ENCODE results near the gene BRF1.
A peak's percentile ranks its signal among the peaks of the same experiment; 100 is the strongest.
"Not testable (repeated sequence)": the region's sequence is repeated elsewhere in the genome, so short reads cannot be mapped to it uniquely, and the experiment has no call there.

The BRF1 gene

DNA sequence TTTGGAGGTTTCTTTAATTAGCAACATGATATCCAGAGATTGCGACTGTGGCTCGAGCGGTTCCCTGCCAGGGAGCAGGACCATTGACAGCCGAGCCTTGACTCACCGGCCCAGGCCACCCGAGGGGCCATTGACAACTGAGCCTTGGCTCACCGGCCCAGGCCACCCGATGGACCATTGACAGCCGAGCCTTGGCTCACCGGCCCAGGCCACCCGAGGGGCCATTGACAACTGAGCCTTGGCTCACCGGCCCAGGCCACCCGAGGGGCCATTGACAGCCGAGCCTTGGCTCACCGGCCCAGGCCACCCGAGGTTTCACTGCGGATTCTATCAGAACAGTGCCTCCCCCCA, 26.9 kb upstream of the BRF1 start:
- H2BK5ac ChIP-seq (ENCODE audit: low read depth, low read length, poor library complexity, severe bottlenecking); DNase-seq; H3K4ac ChIP-seq (ENCODE audit: low read depth in 1 of 2, low read length in 2 of 2); H3K27ac ChIP-seq (ENCODE audit: low read length, poor library complexity, severe bottlenecking); H2AK5ac ChIP-seq (ENCODE audit: low read length, severe bottlenecking); H4K8ac ChIP-seq (ENCODE audit: low read length); H3K4me3 ChIP-seq (ENCODE audit: insufficient read depth in 1 of 2, low read depth in 1 of 2, low read length in 2 of 2); H2BK15ac ChIP-seq (ENCODE audit: low read depth, poor library complexity, severe bottlenecking); H3K27me3 ChIP-seq (ENCODE audit: control insufficient read depth in 1 of 2, insufficient read depth in 1 of 2, low read length in 2 of 2); H2BK120ac ChIP-seq (ENCODE audit: low read depth, low read length); H3K18ac ChIP-seq (ENCODE audit: low read depth in 1 of 2, low read length in 2 of 2); H4K91ac ChIP-seq (ENCODE audit: low read length); H3K4me2 ChIP-seq (ENCODE audit: low read length, poor library complexity, severe bottlenecking); H3K23ac ChIP-seq (ENCODE audit: low read length in 2 of 2); H2AFZ ChIP-seq (ENCODE audit: low read depth, low read length); H3K9me3 ChIP-seq (ENCODE audit: control insufficient read depth, low read length); H2BK12ac ChIP-seq (ENCODE audit: low read length in 2 of 2); H3K9ac ChIP-seq (ENCODE audit: low read length); H3K14ac ChIP-seq (ENCODE audit: low read length in 2 of 2): not testable (repeated sequence)
- peaks cover 0 to 42% of the 10 kb centered on the region in 2 experiments for H3K36me3 ChIP-seq (ENCODE audit: control insufficient read depth in 1 of 2, insufficient read depth in 2 of 2, low read depth in 1 of 2, low read length in 2 of 2)
- 78% methylated on average over 17 of the region's 17 CpGs for WGBS
- peaks cover 47% of the 10 kb centered on the region for H3K4me1 ChIP-seq (ENCODE audit: control insufficient read depth, insufficient read depth, low read depth, low read length)
- H3K79me1 ChIP-seq (replicated peaks; ENCODE audit: low read length, poor library complexity, severe bottlenecking), result peaks cover 66% of the 10 kb centered on the region

DNA sequence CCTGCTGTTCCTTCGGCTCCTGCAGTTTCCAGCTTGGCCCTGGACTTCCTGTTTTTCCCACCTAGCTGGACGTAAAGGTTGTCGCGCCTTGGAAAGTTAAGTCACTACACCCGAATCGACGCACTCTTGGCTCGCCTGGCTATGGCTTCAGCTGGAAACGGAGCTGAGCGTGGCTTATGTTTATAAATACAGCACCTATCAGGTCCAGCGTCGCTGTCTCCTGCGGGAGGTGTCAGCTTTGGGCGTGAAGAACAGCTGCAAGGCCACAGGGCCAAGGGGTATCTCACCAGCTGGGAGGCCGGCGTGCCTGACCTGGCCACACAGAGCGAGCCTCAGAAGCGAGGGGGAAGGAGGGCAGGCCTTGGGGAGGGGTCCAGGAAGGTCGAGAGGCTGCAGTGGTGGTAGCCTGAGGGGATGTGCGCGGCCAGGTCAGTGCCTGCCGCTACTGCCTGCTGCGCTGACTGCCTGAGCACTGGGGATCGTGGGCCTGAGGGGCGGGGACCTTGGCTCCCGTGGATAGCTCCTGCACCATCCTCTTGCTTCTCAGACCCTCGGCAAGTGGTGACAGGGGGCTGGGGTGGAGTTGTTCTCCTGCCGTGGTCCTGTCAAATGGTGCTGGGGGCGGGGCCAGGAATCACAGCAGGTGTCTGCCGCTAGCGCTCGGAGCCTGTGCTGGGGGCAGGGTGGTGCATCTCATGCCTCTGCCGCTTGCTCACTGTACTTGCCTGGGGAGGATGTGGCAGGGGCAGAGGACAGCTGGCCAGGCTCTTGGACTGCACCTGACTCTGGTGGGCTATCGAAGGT, 26.3 kb upstream of the BRF1 start:
- H3K4ac ChIP-seq (ENCODE audit: low read depth in 1 of 2, low read length in 2 of 2), result no peak overlapping the region
- H2AK5ac ChIP-seq (ENCODE audit: low read length, severe bottlenecking), result no peak overlapping the region
- no peak overlapping the region for H3K14ac ChIP-seq (ENCODE audit: low read length in 2 of 2)
- no peaks in the 10 kb centered on the region for H3K9me3 ChIP-seq (ENCODE audit: control insufficient read depth, low read length)
- no peak overlapping the region for H3K4me3 ChIP-seq (ENCODE audit: insufficient read depth in 1 of 2, low read depth in 1 of 2, low read length in 2 of 2)
- no peak overlapping the region for H4K91ac ChIP-seq (ENCODE audit: low read length)
- H3K4me2 ChIP-seq (ENCODE audit: low read length, poor library complexity, severe bottlenecking), result no peak overlapping the region
- peaks cover 0 to 42% of the 10 kb centered on the region in 2 experiments for H3K36me3 ChIP-seq (ENCODE audit: control insufficient read depth in 1 of 2, insufficient read depth in 2 of 2, low read depth in 1 of 2, low read length in 2 of 2)
- no peak overlapping the region for H2BK120ac ChIP-seq (ENCODE audit: low read depth, low read length)
- no peak overlapping the region for H4K8ac ChIP-seq (ENCODE audit: low read length)
- H2AFZ ChIP-seq (ENCODE audit: low read depth, low read length), result no peak overlapping the region
- peaks cover 45% of the 10 kb centered on the region for H3K4me1 ChIP-seq (ENCODE audit: control insufficient read depth, insufficient read depth, low read depth, low read length)
- no peak overlapping the region for H3K9ac ChIP-seq (ENCODE audit: low read length)
- no peak overlapping the region for H2BK5ac ChIP-seq (ENCODE audit: low read depth, low read length, poor library complexity, severe bottlenecking)
- 73% methylated on average over 34 of the region's 34 CpGs for WGBS
- H2BK15ac ChIP-seq (ENCODE audit: low read depth, poor library complexity, severe bottlenecking), result no peak overlapping the region
- DNase-seq, result no peak
- no peak overlapping the region for H3K18ac ChIP-seq (ENCODE audit: low read depth in 1 of 2, low read length in 2 of 2)
- H3K79me1 ChIP-seq (replicated peaks; ENCODE audit: low read length, poor library complexity, severe bottlenecking), result peaks cover 62% of the 10 kb centered on the region
- H2BK12ac ChIP-seq (ENCODE audit: low read length in 2 of 2), result no peak overlapping the region
- no peak overlapping the region for H3K27ac ChIP-seq (ENCODE audit: low read length, poor library complexity, severe bottlenecking)
- H3K27me3 ChIP-seq (ENCODE audit: control insufficient read depth in 1 of 2, insufficient read depth in 1 of 2, low read length in 2 of 2), result no peaks in the 10 kb centered on the region
- no peak overlapping the region for H3K23ac ChIP-seq (ENCODE audit: low read length in 2 of 2)

DNA sequence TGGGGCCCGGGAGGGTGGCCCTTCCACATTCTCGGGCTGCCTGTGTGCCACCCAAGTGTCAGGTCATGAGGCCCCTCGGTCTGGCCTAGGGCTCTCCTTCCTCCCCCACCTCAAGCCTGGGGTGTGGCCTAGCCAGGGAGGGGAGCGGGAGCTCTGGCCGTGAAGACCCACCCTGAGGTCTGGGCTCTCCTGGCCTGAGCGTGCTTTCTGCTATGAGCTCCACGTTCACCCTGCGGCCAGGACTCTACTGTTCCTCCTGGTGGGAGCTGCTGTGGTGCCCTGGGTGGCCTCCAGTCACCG, 25.7 kb upstream of the BRF1 start:
- Histone ChIP-seq H2BK15ac (ENCODE audit: low read depth, poor library complexity, severe bottlenecking) (no peak overlapping the region), H2AFZ (ENCODE audit: low read depth, low read length) (no peak overlapping the region), H3K27me3 (ENCODE audit: control insufficient read depth in 1 of 2, insufficient read depth in 1 of 2, low read length in 2 of 2) (no peaks in the 10 kb centered on the region), H3K4me1 (ENCODE audit: control insufficient read depth, insufficient read depth, low read depth, low read length) (peaks cover 45% of the 10 kb centered on the region), H3K27ac (ENCODE audit: low read length, poor library complexity, severe bottlenecking) (no peak overlapping the region), H2BK12ac (ENCODE audit: low read length in 2 of 2) (no peak overlapping the region), H2BK5ac (ENCODE audit: low read depth, low read length, poor library complexity, severe bottlenecking) (no peak overlapping the region), H3K18ac (ENCODE audit: low read depth in 1 of 2, low read length in 2 of 2) (no peak overlapping the region), H3K4me3 (ENCODE audit: insufficient read depth in 1 of 2, low read depth in 1 of 2, low read length in 2 of 2) (no peak overlapping the region), H3K79me1 (replicated peaks; ENCODE audit: low read length, poor library complexity, severe bottlenecking) (peaks cover 61% of the 10 kb centered on the region), H3K14ac (ENCODE audit: low read length in 2 of 2) (no peak overlapping the region), H4K91ac (ENCODE audit: low read length) (no peak overlapping the region), H3K23ac (ENCODE audit: low read length in 2 of 2) (no peak overlapping the region), H3K36me3 (ENCODE audit: control insufficient read depth in 1 of 2, insufficient read depth in 2 of 2, low read depth in 1 of 2, low read length in 2 of 2) (peaks cover 0 to 42% of the 10 kb centered on the region in 2 experiments), H2BK120ac (ENCODE audit: low read depth, low read length) (no peak overlapping the region), H3K9me3 (ENCODE audit: control insufficient read depth, low read length) (no peaks in the 10 kb centered on the region), H4K8ac (ENCODE audit: low read length) (no peak overlapping the region), H3K4me2 (ENCODE audit: low read length, poor library complexity, severe bottlenecking) (no peak overlapping the region), H3K4ac (ENCODE audit: low read depth in 1 of 2, low read length in 2 of 2) (no peak overlapping the region), H3K9ac (ENCODE audit: low read length) (no peak overlapping the region), H2AK5ac (ENCODE audit: low read length, severe bottlenecking) (no peak overlapping the region)
- DNase-seq, result no peak
- WGBS, result 83% methylated on average over 9 of the region's 9 CpGs

DNA sequence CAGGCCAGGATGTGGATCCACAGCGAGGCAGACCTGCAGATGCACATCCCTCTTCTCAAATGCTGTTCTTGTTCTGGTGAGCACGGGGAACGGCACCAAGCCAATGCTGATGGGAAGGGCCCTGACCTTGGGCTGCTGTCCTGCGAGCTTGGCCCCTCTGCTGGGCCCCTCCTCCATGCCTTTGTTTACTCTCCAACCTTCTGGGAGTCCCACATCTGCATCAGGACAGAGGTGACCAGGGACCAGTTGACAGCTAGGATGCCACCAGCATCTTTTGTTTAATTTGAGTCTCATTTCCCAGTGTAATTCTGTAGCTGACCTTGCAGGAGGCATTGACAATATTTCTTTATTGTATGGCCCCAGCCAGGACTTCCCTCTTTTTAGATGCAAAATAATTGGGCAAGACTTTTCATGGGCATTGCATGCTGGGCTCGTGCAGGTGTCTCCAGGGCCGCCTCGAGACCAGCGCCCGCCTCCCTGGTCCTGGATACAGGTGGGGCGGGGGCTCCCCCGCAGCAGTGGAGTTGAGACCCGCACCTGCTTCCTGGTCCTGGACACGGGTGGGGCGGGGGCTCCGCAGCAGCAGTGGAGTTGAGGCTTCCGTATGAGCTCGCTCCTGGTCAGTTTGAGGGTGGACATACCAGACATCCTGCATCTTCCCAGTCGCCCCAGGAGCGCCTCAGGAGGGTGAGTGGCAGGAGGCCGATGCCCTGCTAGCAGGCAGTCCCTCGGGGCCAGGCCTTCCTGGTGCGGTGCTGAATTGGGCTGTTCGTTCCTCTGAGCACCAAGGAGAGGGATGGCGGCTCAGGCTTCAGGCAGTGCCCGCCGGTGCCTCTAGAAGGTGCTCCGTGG, 25.1 kb upstream of the BRF1 start:
- Histone ChIP-seq H2AFZ (ENCODE audit: low read depth, low read length) (no peak overlapping the region), H2AK5ac (ENCODE audit: low read length, severe bottlenecking) (no peak overlapping the region), H2BK12ac (ENCODE audit: low read length in 2 of 2) (no peak overlapping the region), H3K4me1 (ENCODE audit: control insufficient read depth, insufficient read depth, low read depth, low read length) (peaks cover 45% of the 10 kb centered on the region), H3K27ac (ENCODE audit: low read length, poor library complexity, severe bottlenecking) (no peak overlapping the region), H2BK5ac (ENCODE audit: low read depth, low read length, poor library complexity, severe bottlenecking) (no peak overlapping the region), H3K23ac (ENCODE audit: low read length in 2 of 2) (no peak overlapping the region), H3K79me1 (replicated peaks; ENCODE audit: low read length, poor library complexity, severe bottlenecking) (peaks cover 61% of the 10 kb centered on the region), H3K9me3 (ENCODE audit: control insufficient read depth, low read length) (no peaks in the 10 kb centered on the region), H3K9ac (ENCODE audit: low read length) (no peak overlapping the region), H4K8ac (ENCODE audit: low read length) (no peak overlapping the region), H3K4me2 (ENCODE audit: low read length, poor library complexity, severe bottlenecking) (no peak overlapping the region), H2BK15ac (ENCODE audit: low read depth, poor library complexity, severe bottlenecking) (no peak overlapping the region), H3K27me3 (ENCODE audit: control insufficient read depth in 1 of 2, insufficient read depth in 1 of 2, low read length in 2 of 2) (no peaks in the 10 kb centered on the region), H3K4ac (ENCODE audit: low read depth in 1 of 2, low read length in 2 of 2) (no peak overlapping the region), H2BK120ac (ENCODE audit: low read depth, low read length) (no peak overlapping the region), H4K91ac (ENCODE audit: low read length) (peak overlapping the region; percentile 14), H3K18ac (ENCODE audit: low read depth in 1 of 2, low read length in 2 of 2) (no peak overlapping the region), H3K36me3 (ENCODE audit: control insufficient read depth in 1 of 2, insufficient read depth in 2 of 2, low read depth in 1 of 2, low read length in 2 of 2) (peaks cover 0 to 42% of the 10 kb centered on the region in 2 experiments), H3K4me3 (ENCODE audit: insufficient read depth in 1 of 2, low read depth in 1 of 2, low read length in 2 of 2) (no peak overlapping the region), H3K14ac (ENCODE audit: low read length in 2 of 2) (peak overlapping the region in 1 of 2 experiments; percentile 14)
- WGBS, result 92% methylated on average over 24 of the region's 27 CpGs
- DNase-seq, result no peak

Measured in mesenchymal stem cell (in vitro differentiated cells and primary cell).